Neuronal stem cell (in vitro differentiated cells): Measurements from ENCODE around the gene FIS1. TPM values are rescaled to one million over a fixed set of nuclear protein-coding genes. Genes with fewer than 3 reads are reported as not detected.
A peak's percentile ranks its signal among the peaks of the same experiment; 100 is the strongest.
"Not testable (repeated sequence)": the region's sequence is repeated elsewhere in the genome, so short reads cannot be mapped to it uniquely, and the experiment has no call there.

ENCODE experiments used
- DNase-seq: peaks from one replicate; pipeline ENCODE4 v3.0.0-alpha.2; 2013; ENCODE audit warnings: low spot score
- H2AFZ ChIP-seq: one replicate; pipeline ENCODE4 v1.6.1; 2013; ENCODE audit warnings: mild to moderate bottlenecking, low read length, inconsistent platforms
- H2AK5ac ChIP-seq: 2 replicates; pipeline ENCODE4 v1.6.1; 2013; ENCODE audit warnings: low read depth, mild to moderate bottlenecking, inconsistent platforms, low read length, moderate library complexity, mixed read lengths
- H2BK120ac ChIP-seq: 2 replicates; pipeline ENCODE4 v1.6.1; 2013; ENCODE audit warnings: low read depth, mild to moderate bottlenecking, inconsistent platforms, low read length, moderate library complexity, mixed read lengths
- H2BK12ac ChIP-seq: one replicate; pipeline ENCODE4 v1.6.1; 2013; ENCODE audit warnings: low read length, inconsistent platforms
- H2BK15ac ChIP-seq: 2 replicates; pipeline ENCODE4 v1.6.1; 2013; ENCODE audit warnings: mild to moderate bottlenecking, low read length, inconsistent platforms, mixed read lengths
- H2BK5ac ChIP-seq: one replicate; pipeline ENCODE4 v1.6.1; 2013; ENCODE audit warnings: inconsistent platforms, mild to moderate bottlenecking, low read length, moderate library complexity
- H3K14ac ChIP-seq: one replicate; pipeline ENCODE4 v1.6.1; 2013; ENCODE audit warnings: low read length, inconsistent platforms
- H3K18ac ChIP-seq: 2 replicates; pipeline ENCODE4 v1.6.1; 2013; ENCODE audit warnings: low read length, inconsistent platforms
- H3K23ac ChIP-seq: 2 replicates; pipeline ENCODE4 v1.6.1; 2013; ENCODE audit warnings: low read depth, mild to moderate bottlenecking, mixed read lengths, low read length, inconsistent platforms; ENCODE audit not compliant: poor library complexity
- H3K27ac ChIP-seq: replicated peaks from 3 replicates; pipeline ENCODE4 v1.5.1; 2013; ENCODE audit warnings: low read length, inconsistent platforms
- H3K27me3 ChIP-seq, 3 experiments: 2 replicates each; pipeline ENCODE4 v1.6.1; 2013; ENCODE audit warnings: low read length in 3 of 3, mild to moderate bottlenecking in 2 of 3, inconsistent platforms in 1 of 3, low read depth in 1 of 3, mixed read lengths in 1 of 3, moderate library complexity in 1 of 3; ENCODE audit not compliant: control insufficient read depth in 3 of 3, insufficient read depth in 3 of 3
- H3K36me3 ChIP-seq, 2 donors: replicated peaks in 1 of 2; 2 replicates each; pipeline ENCODE4 v1.6.1; 2013; ENCODE audit warnings: low read length in 2 of 2; ENCODE audit not compliant: control insufficient read depth in 2 of 2, insufficient read depth in 2 of 2
- H3K4ac ChIP-seq: 2 replicates; pipeline ENCODE4 v1.6.1; 2013; ENCODE audit warnings: inconsistent platforms, mild to moderate bottlenecking, low read length, moderate library complexity
- H3K4me1 ChIP-seq, 2 donors: 1 replicate in 1 of 2; 2 replicates in 1 of 2; pipeline ENCODE4 v1.6.1; 2013; ENCODE audit warnings: low read length in 2 of 2, low read depth in 1 of 2; ENCODE audit not compliant: control insufficient read depth in 2 of 2, insufficient read depth in 1 of 2
- H3K4me2 ChIP-seq: one replicate; pipeline ENCODE4 v1.6.1; 2013; ENCODE audit warnings: mild to moderate bottlenecking, low read length, inconsistent platforms; ENCODE audit not compliant: insufficient read depth, poor library complexity, severe bottlenecking
- H3K4me3 ChIP-seq, 2 donors: 2 replicates each; pipeline ENCODE4 v1.5.1; 2013; ENCODE audit warnings: low read length in 2 of 2, mild to moderate bottlenecking in 2 of 2, inconsistent platforms in 1 of 2, moderate library complexity in 1 of 2
- H3K79me1 ChIP-seq: one replicate; pipeline ENCODE4 v1.6.1; 2013; ENCODE audit warnings: low read depth, mild to moderate bottlenecking, inconsistent platforms, low read length, moderate library complexity
- H3K9ac ChIP-seq: one replicate; pipeline ENCODE4 v1.6.1; 2013; ENCODE audit warnings: mild to moderate bottlenecking, low read depth, low read length, inconsistent platforms; ENCODE audit not compliant: poor library complexity
- H3K9me3 ChIP-seq, 2 donors: replicated peaks in 1 of 2; 2 replicates each; pipeline versions ENCODE3 to v1.6.1; 2013; ENCODE audit warnings: low read length in 2 of 2, mild to moderate bottlenecking in 2 of 2, inconsistent platforms in 1 of 2, low read depth in 1 of 2, mixed read lengths in 1 of 2, moderate library complexity in 1 of 2; ENCODE audit not compliant: control insufficient read depth in 2 of 2, insufficient read depth in 1 of 2
- H4K8ac ChIP-seq: one replicate; pipeline ENCODE4 v1.6.1; 2013; ENCODE audit warnings: low read depth, mild to moderate bottlenecking, inconsistent platforms, low read length, moderate library complexity
- H4K91ac ChIP-seq: one replicate; pipeline ENCODE4 v1.6.1; 2013; ENCODE audit warnings: low read length, low read depth, mild to moderate bottlenecking, inconsistent platforms; ENCODE audit not compliant: poor library complexity
- WGBS, 2 donors: extraction: QIAGEN DNeasy Blood & Tissue Kit; methylation state at CpG; one replicate each; pipeline ENCODE4 v1.1.7; 2013; ENCODE audit warnings: missing lambda C conversion rate in 2 of 2, mixed read lengths in 1 of 2; ENCODE audit not compliant: insufficient read length in 2 of 2, insufficient replicate concordance in 1 of 2; ENCODE audit errors: extremely low coverage in 2 of 2; 5-methylcytosine and 5-hydroxymethylcytosine counted together
- polyA plus RNA-seq, 2 experiments: library from polyadenylated mRNA; stranded (reverse); fragments of 200-250 nt; gene quantifications; one replicate each; pipeline ENCODE4 v1.2.3, GENCODE V29; 2013

The FIS1 gene
- polyA plus RNA-seq (2013, experiment 1 of 2): 119 TPM
- polyA plus RNA-seq (2013, experiment 2 of 2): 104 TPM

DNA sequence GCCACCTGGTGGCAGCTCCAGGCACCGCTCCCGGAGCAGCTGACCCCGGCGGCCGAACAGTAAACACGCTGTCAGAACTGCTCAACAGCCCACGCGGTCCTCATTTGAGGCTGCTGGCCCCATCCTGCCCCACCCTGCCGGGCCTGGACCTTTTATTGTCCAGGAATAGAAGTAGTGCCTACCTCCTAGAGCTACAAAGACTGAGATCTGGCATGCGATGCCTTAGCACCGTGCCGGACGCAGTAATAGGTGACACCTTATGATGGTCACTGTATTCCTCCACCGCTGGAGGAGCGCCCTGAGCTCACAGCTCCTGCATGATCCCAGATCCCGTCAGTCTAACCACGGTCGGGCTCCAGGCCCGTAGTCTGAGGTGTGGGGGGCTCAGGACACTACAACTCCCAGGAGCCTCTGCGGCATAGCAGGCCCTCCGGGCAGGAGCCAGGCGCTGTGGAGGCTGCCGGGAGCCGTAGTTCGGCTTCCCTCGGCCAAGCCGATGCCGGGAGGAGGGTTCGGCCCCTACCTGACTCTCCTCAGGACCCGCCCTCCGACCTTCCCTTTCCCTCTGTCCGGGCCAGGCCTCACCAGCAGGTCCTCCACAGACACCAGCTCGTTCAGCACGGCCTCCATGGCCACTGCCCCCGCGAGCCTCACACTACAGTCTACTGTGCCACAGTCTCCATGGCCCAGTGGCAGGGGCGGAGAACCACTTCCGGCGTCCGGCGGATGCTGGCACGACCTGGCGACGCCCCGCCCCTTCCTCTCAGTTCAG is at the start of gene FIS1:
Gene FIS1, minus strand, starts transcription at position 707 of the 772 bp plus-strand sequence. Its CDS starts 77 bp downstream, at position 630.
- peak; percentile 86 for DNase-seq
- no CpG with 5 or more reads among the region's 45 CpGs for WGBS, 2 donors
- no peak within 1 kb of the TSS for H3K4ac ChIP-seq
- peak within 1 kb of the TSS; percentile 77 for H4K91ac ChIP-seq
- H3K9ac ChIP-seq: peak within 1 kb of the TSS; percentile 96
- H3K14ac ChIP-seq: peak within 1 kb of the TSS; percentile 95
- peak within 1 kb of the TSS; percentile 50 for H3K27ac ChIP-seq
- peak within 1 kb of the TSS; percentile 94 to 95 for H3K4me3 ChIP-seq
- peak within 1 kb of the TSS; percentile 99 for H3K18ac ChIP-seq
- no peaks in the 10 kb centered on the region for H3K27me3 ChIP-seq
- peak within 1 kb of the TSS; percentile 16 for H2BK5ac ChIP-seq
- H3K36me3 ChIP-seq: peaks cover 7 to 50% of the 10 kb centered on the region in 2 donors
- H4K8ac ChIP-seq: peak within 1 kb of the TSS; percentile 98
- no peaks in the 10 kb centered on the region for H3K9me3 ChIP-seq
- H2AFZ ChIP-seq: peak within 1 kb of the TSS; percentile 92
- peak within 1 kb of the TSS; percentile 89 for H2BK12ac ChIP-seq
- H3K23ac ChIP-seq: peak within 1 kb of the TSS; percentile 99
- no peak within 1 kb of the TSS for H2BK120ac ChIP-seq
- H2AK5ac ChIP-seq: peak within 1 kb of the TSS; percentile 77
- peaks cover 6 to 7% of the 10 kb centered on the region in 2 donors for H3K4me1 ChIP-seq
- peak within 1 kb of the TSS; percentile 100 for H3K4me2 ChIP-seq
- H3K79me1 ChIP-seq: peaks cover 10% of the 10 kb centered on the region
- no peak within 1 kb of the TSS for H2BK15ac ChIP-seq

DNA sequence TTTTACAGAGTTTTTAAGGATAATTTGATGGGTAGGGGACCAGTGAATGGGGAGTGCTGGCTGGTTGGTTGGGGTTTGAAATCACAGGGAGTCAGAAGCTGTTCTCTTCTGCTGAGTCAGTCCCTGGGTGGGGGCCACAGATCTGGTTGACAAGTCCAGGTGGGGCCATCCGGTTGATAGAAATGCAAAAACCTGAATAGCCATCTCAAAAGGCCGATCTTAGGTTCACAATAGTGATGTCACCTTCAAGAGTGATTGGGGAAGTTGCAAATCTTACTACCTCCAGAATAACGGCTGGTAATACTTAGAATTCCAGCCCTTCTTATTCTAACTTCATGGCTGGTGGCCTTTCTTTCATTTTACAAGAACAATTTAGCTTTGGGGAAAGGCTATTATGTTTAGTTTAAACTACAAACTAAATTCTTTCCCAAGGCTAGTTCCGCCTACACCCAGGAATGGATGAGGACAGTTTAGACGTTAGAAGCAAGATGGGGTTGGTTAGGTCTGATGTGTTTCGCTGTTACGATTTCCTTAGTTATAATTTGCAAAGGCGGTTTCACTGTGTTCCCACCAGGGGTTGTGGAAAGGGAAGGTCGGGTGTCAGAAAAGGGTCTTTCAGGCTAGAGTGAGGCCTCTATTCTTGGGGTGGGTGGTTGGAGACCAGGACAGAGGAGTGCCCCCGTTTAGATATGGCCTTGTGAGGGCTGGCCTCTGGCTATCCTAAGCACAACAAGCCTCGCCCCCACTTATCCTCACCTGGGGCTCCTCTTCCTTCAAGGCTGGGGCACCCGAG is 49.4 kb upstream of the FIS1 start:
- no peak overlapping the region for H3K27ac ChIP-seq
- no peak overlapping the region for H3K4me3 ChIP-seq
- H2BK5ac ChIP-seq: no peak overlapping the region
- peaks cover 0 to 54% (median 18%) of the 10 kb centered on the region in 3 experiments for H3K27me3 ChIP-seq
- no peak overlapping the region for H3K18ac ChIP-seq
- H3K23ac ChIP-seq: no peak overlapping the region
- no peak overlapping the region for H2AK5ac ChIP-seq
- DNase-seq: no peak
- H3K9me3 ChIP-seq: no peaks in the 10 kb centered on the region
- H4K8ac ChIP-seq: no peak overlapping the region
- no peak overlapping the region for H3K14ac ChIP-seq
- H2AFZ ChIP-seq: no peak overlapping the region
- H3K9ac ChIP-seq: no peak overlapping the region
- H2BK120ac ChIP-seq: no peak overlapping the region
- no peaks in the 10 kb centered on the region for H3K36me3 ChIP-seq
- H3K4me2 ChIP-seq: no peak overlapping the region
- no peak overlapping the region for H2BK15ac ChIP-seq
- no peak overlapping the region for H3K4ac ChIP-seq
- H4K91ac ChIP-seq: no peak overlapping the region
- no CpG with 5 or more reads among the region's 12 CpGs for WGBS, 2 donors
- H2BK12ac ChIP-seq: no peak overlapping the region
- H3K4me1 ChIP-seq: peaks cover 0 to 6% of the 10 kb centered on the region in 2 donors
- no peaks in the 10 kb centered on the region for H3K79me1 ChIP-seq

DNA sequence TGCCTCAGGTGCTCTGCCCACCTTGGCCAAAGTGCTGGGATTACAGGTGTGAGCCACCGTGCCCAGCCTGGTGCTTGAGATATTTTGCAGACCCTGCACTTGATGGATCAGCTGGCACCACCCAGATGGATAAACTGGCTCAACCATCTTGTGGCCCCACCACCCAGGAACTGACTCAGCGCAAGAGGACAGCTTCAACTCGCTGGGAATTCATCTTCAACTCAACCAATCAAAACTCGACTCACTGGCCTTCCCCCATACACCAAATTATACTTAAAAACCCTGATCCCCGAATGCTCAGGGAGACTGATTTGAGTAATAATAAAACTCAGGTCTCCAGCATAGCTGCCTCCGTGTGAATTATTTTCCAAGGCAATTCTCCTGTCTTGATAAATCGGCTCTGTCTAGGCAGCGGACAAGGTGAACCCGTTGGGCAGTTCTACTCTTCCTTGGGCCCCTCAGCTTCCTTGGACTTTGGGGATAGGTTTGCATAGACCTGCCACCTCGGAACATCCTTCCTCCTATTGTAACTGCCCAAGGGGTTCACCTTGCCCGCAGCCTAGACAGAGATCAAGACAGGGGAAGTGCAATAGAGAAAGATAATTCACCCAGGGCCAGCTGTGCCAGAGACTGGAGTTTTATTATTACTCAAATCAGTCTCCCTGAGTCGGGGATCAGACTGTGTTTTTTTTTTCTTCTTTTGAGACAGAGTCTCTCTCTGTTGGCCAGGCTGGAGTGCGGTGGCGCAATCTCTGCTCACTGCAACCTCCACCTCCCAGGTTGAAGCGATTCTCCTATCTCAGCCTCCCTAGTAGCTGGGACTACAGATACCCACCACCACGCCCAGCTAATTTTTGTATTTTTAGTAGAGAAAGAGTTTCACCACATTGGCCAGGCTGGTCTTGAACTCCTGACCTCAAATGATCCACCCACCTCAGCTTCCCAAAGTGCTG is 48.5 kb upstream of the FIS1 start:
- whole genome bisulfite sequencing, 2 donors: no CpG with 5 or more reads among the region's 16 CpGs
- H3K23ac ChIP-seq, H4K8ac ChIP-seq, H2AFZ ChIP-seq, H3K14ac ChIP-seq, H3K4me1 ChIP-seq, H3K4me2 ChIP-seq, H3K4ac ChIP-seq, H2BK15ac ChIP-seq, H4K91ac ChIP-seq, H2AK5ac ChIP-seq, H2BK5ac ChIP-seq, H3K18ac ChIP-seq, H3K4me3 ChIP-seq, H3K36me3 ChIP-seq, H2BK120ac ChIP-seq, DNase-seq, H3K79me1 ChIP-seq, H2BK12ac ChIP-seq, H3K9me3 ChIP-seq, H3K27ac ChIP-seq, H3K9ac ChIP-seq: not testable (repeated sequence)
- peaks cover 0 to 53% (median 14%) of the 10 kb centered on the region in 3 experiments for H3K27me3 ChIP-seq
